ENCODE results near the gene REPS2. TPM values are rescaled to one million over a fixed set of nuclear protein-coding genes. Genes with fewer than 3 reads are reported as not detected.

The REPS2 gene
- total and polyA plus RNA-seq, 8 donors: 12.6 to 19.5 (median 15.1) TPM

- Histone ChIP-seq H3K4me1 (no peaks in the 10 kb centered on the region), H3K27ac (no peak overlapping the region), H3K27me3 (no peaks in the 10 kb centered on the region), H3K9me3 (no peaks in the 10 kb centered on the region), H3K4me3 (no peak overlapping the region), H3K36me3 (no peaks in the 10 kb centered on the region)
- ATAC-seq (no peak), DNase-seq (peak in 1 of 4 donors; percentile 45)
- intact Hi-C loops (cut with DNase I): no loop called here
- no peak for TF ChIP-seq CTCF (IDR thresholded peaks at IDR 0.05)
Observed at GRCh38 chrX:16994736-16995135, 48.3 kb downstream of the REPS2 start.

GRCh38 chrX:16997313-16997712 is 50.9 kb downstream of the REPS2 start:
- no peak for TF ChIP-seq CTCF (IDR thresholded peaks at IDR 0.05)
- no peak for ATAC-seq
- intact Hi-C loops (cut with DNase I): no loop called here

GRCh38 chrX:16999275-16999674 is 52.8 kb downstream of the REPS2 start:
- no peak overlapping the region for H3K27ac ChIP-seq
- H3K4me1 ChIP-seq: no peaks in the 10 kb centered on the region
- no peak for TF ChIP-seq CTCF (IDR thresholded peaks at IDR 0.05)
- ATAC-seq (no peak), DNase-seq (no peak)
- no peaks in the 10 kb centered on the region for H3K36me3 ChIP-seq
- H3K9me3 ChIP-seq: no peaks in the 10 kb centered on the region
- H3K4me3 ChIP-seq: no peak overlapping the region
- intact Hi-C loops (cut with DNase I): no loop called here
- H3K27me3 ChIP-seq: no peaks in the 10 kb centered on the region

More at GRCh38 chrX:16997313-16997712, 50.9 kb downstream of the REPS2 start:
- no peaks in the 10 kb centered on the region for H3K4me1 ChIP-seq
- H3K36me3 ChIP-seq: no peaks in the 10 kb centered on the region
- H3K4me3 ChIP-seq: no peak overlapping the region
- no peaks in the 10 kb centered on the region for H3K9me3 ChIP-seq
- no peaks in the 10 kb centered on the region for H3K27me3 ChIP-seq
- no peak overlapping the region for H3K27ac ChIP-seq
- no peak for DNase-seq

- H3K36me3 ChIP-seq: no peaks in the 10 kb centered on the region
- DNase-seq: no peak
- H3K9me3 ChIP-seq: no peaks in the 10 kb centered on the region
- no peak for TF ChIP-seq CTCF (IDR thresholded peaks at IDR 0.05)
- no peaks in the 10 kb centered on the region for H3K4me1 ChIP-seq
- H3K4me3 ChIP-seq: no peak overlapping the region
- H3K27ac ChIP-seq: no peak overlapping the region
- intact Hi-C loops (cut with DNase I): no loop called here
- H3K27me3 ChIP-seq: peaks cover 0 to 3% of the 10 kb centered on the region in 2 donors
- ATAC-seq: no peak
Observed at GRCh38 chrX:17000751-17001150, 54.3 kb downstream of the REPS2 start.

GRCh38 chrX:17005712-17006368 is 59.4 kb downstream of the REPS2 start:
- Histone ChIP-seq H3K27me3 (peaks cover 0 to 10% of the 10 kb centered on the region in 2 donors), H3K36me3 (no peaks in the 10 kb centered on the region), H3K4me1 (no peaks in the 10 kb centered on the region), H3K27ac (peak overlapping the region in 1 of 2 donors; percentile 61), H3K9me3 (no peaks in the 10 kb centered on the region), H3K4me3 (peak overlapping the region in 1 of 2 donors; percentile 6)
- ATAC-seq: no peak
- no peak for TF ChIP-seq CTCF (IDR thresholded peaks at IDR 0.05)
- intact Hi-C loops (cut with DNase I): no loop called here
- DNase-seq: no peak
